CD4-positive, alpha-beta T cell (primary cell): ENCODE data around the gene FUBP3. TPM values are rescaled to one million over a fixed set of nuclear protein-coding genes. Genes with fewer than 3 reads are reported as not detected.
"Not testable (repeated sequence)": the region's sequence is repeated elsewhere in the genome, so short reads cannot be mapped to it uniquely, and the experiment has no call there.

Experiments used
- ATAC-seq: fragments of 200-7000 bp; cut with Tn5 transposase; one replicate; pipeline ENCODE4 v1.10.0; 2022; ENCODE audit warnings: mild to moderate bottlenecking; ENCODE audit not compliant: poor library complexity
- CTCF ChIA-PET: fragments of 350-600 bp; sonication (Branson Sonifier 250); formaldehyde crosslinking; loops from one replicate; lab custom pipeline; 2021; ENCODE audit warnings: antibody characterized with exemption, inconsistent platforms; lab: Charles Lee
- POLR2A ChIA-PET: fragments of 350-600 bp; sonication (Branson Sonifier 250); formaldehyde crosslinking; loops from one replicate; lab custom pipeline; 2021; ENCODE audit warnings: antibody characterized with exemption, inconsistent platforms; lab: Charles Lee
- DNase-seq, 14 experiments: peaks; one replicate each; pipeline ENCODE4 v3.0.0-alpha.2; 2013 to 2020; ENCODE audit warnings: mixed read lengths in 2 of 14
- H3K27ac ChIP-seq, 2 donors: one replicate each; pipeline versions ENCODE4 v1.5.1 to v1.7.0; 2013; ENCODE audit warnings: low read length in 2 of 2, low read depth in 1 of 2, mild to moderate bottlenecking in 1 of 2
- H3K27me3 ChIP-seq, 2 experiments: 1 replicate in 1 of 2; 2 replicates in 1 of 2; pipeline versions ENCODE4 v1.6.1 to v1.7.0; 2013; ENCODE audit warnings: low read length in 2 of 2, control low read depth in 1 of 2, mild to moderate bottlenecking in 1 of 2, moderate library complexity in 1 of 2; ENCODE audit not compliant: insufficient read depth in 2 of 2, control insufficient read depth in 1 of 2
- H3K36me3 ChIP-seq: one replicate; pipeline ENCODE4 v1.6.1; 2013; ENCODE audit warnings: low read length, control low read depth; ENCODE audit not compliant: insufficient read depth
- H3K4me1 ChIP-seq: one replicate; pipeline ENCODE4 v1.6.1; 2013; ENCODE audit warnings: low read length, control low read depth; ENCODE audit not compliant: insufficient read depth
- H3K4me3 ChIP-seq: one replicate; pipeline ENCODE4 v1.5.1; 2013; ENCODE audit warnings: mild to moderate bottlenecking, low read length, moderate library complexity
- H3K9me3 ChIP-seq, 2 experiments: 1 replicate in 1 of 2; 2 replicates in 1 of 2; pipeline versions ENCODE4 v1.6.1 to v1.7.0; 2013; ENCODE audit warnings: low read length in 2 of 2, mild to moderate bottlenecking in 2 of 2, control low read depth in 1 of 2, moderate library complexity in 1 of 2; ENCODE audit not compliant: control insufficient read depth in 1 of 2, insufficient read depth in 1 of 2
- H3K27ac Mint-ChIP-seq: one replicate; pipeline ENCODE4 v1.8.0; 2020; ENCODE audit warnings: mixed read lengths
- H3K27me3 Mint-ChIP-seq: one replicate; pipeline ENCODE4 v1.8.0; 2021; ENCODE audit warnings: mixed read lengths
- H3K36me3 Mint-ChIP-seq: one replicate; pipeline ENCODE4 v1.8.0; 2021; ENCODE audit warnings: low read depth, mixed read lengths
- H3K4me1 Mint-ChIP-seq: one replicate; pipeline ENCODE4 v1.8.0; 2021; ENCODE audit warnings: low read depth, mixed read lengths
- H3K4me3 Mint-ChIP-seq: one replicate; pipeline ENCODE4 v1.8.0; 2020; ENCODE audit warnings: mild to moderate bottlenecking, mixed read lengths
- H3K9me3 Mint-ChIP-seq: one replicate; pipeline ENCODE4 v1.8.0; 2020; ENCODE audit warnings: mixed read lengths
- intact Hi-C, 2 experiments: fragments of 100-400 bp; cut with DNase I in 1 of 2; cut with micrococcal nuclease in 1 of 2; formaldehyde crosslinking; loops; one replicate each; pipeline versions ENCODE4 v1.15.1 to v1.9.0; 2023 to 2025; cut with DNase I, micrococcal nuclease
- total RNA-seq, 174 experiments: library from RNA in 2 of 174; stranded (reverse) in 2 of 174; gene quantifications; one replicate each; pipeline ENCODE4 v1.2.3 and lab custom pipeline; 2021 to 2026
- TF ChIP-seq, protein P1 (sequence below): fragments of 200-600 bp; IDR thresholded peaks from one replicate; pipeline ENCODE4 v1.8.0; 2022; ENCODE audit warnings: antibody characterized with exemption, mild to moderate bottlenecking

Gene FUBP3
- total RNA-seq, 2 experiments from 2014 or later, result 21.2 to 30.2 TPM

DNA sequence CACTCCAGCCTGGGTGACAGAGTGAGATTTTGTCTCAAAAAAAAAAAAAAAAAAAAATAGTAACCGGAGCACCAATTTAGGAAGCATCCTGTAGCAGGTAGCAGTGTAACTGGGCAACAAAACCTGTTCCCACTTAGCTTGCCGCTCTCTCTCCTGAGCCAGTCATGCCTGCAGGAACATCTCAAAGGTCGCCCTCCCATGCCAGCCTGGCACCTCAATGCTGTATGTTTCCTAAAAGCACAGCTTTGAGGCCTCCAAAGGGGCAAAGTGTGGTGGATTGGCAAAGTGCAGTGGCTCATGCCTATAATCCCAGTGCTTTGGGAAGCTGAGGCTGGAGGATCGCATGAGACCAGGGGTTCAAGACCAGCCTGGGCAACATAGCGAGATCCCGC, 22.3 kb upstream of the FUBP3 start:
- TF ChIP-seq, protein P1, sequence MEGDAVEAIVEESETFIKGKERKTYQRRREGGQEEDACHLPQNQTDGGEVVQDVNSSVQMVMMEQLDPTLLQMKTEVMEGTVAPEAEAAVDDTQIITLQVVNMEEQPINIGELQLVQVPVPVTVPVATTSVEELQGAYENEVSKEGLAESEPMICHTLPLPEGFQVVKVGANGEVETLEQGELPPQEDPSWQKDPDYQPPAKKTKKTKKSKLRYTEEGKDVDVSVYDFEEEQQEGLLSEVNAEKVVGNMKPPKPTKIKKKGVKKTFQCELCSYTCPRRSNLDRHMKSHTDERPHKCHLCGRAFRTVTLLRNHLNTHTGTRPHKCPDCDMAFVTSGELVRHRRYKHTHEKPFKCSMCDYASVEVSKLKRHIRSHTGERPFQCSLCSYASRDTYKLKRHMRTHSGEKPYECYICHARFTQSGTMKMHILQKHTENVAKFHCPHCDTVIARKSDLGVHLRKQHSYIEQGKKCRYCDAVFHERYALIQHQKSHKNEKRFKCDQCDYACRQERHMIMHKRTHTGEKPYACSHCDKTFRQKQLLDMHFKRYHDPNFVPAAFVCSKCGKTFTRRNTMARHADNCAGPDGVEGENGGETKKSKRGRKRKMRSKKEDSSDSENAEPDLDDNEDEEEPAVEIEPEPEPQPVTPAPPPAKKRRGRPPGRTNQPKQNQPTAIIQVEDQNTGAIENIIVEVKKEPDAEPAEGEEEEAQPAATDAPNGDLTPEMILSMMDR, result no peak
- H3K4me3 Mint-ChIP-seq, result no peak overlapping the region
- no peak for ATAC-seq
- ChIA-PET CTCF (no interaction called here), POLR2A (no interaction called here)
- no peak for DNase-seq
- Histone ChIP-seq H3K27ac (no peak overlapping the region), H3K4me3 (no peak overlapping the region), H3K27me3 (peaks cover 2 to 5% of the 10 kb centered on the region in 2 experiments), H3K4me1 (no peaks in the 10 kb centered on the region), H3K9me3 (peaks cover 0 to 8% of the 10 kb centered on the region in 2 experiments), H3K36me3 (no peaks in the 10 kb centered on the region)
- H3K27ac Mint-ChIP-seq, result no peak overlapping the region
- intact Hi-C loops, result no loop called here
- H3K36me3 Mint-ChIP-seq, result no peaks in the 10 kb centered on the region
- peaks cover 2% of the 10 kb centered on the region for H3K27me3 Mint-ChIP-seq
- no peaks in the 10 kb centered on the region for H3K4me1 Mint-ChIP-seq
- H3K9me3 Mint-ChIP-seq, result no peaks in the 10 kb centered on the region

DNA sequence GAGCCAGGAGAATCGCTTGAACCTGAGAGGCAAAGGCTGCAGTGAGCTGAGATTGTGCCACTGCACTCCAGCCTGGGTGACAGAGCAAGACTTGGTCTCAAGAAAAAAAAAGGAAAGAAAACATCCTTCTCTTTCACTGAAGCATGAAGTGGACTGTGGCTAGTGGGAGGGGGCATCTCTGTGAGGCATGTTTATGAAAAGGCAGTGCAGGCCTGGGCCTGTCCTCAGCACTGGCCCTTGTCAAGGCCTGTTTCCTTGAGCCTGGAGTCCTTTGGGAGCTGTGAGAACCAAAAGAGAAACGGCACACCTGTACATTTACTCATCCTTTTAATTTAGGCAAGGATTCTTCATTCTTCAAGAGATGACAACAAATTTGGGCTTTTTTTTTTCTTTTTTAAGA, 18.3 kb upstream of the FUBP3 start:
- no peak overlapping the region for H3K4me3 ChIP-seq
- peaks cover 0 to 3% of the 10 kb centered on the region in 2 experiments for H3K9me3 ChIP-seq
- no peak overlapping the region for H3K27ac ChIP-seq
- ATAC-seq, result no peak
- H3K4me1 ChIP-seq, result no peaks in the 10 kb centered on the region
- Mint-ChIP-seq H3K27ac (no peak overlapping the region), H3K36me3 (no peaks in the 10 kb centered on the region), H3K27me3 (peaks cover 19% of the 10 kb centered on the region), H3K4me1 (no peaks in the 10 kb centered on the region), H3K9me3 (no peaks in the 10 kb centered on the region), H3K4me3 (no peak overlapping the region)
- DNase-seq, result no peak
- intact Hi-C loops, result no loop called here
- TF ChIP-seq, protein P1, result no peak
- H3K36me3 ChIP-seq, result no peaks in the 10 kb centered on the region
- POLR2A ChIA-PET, result no interaction called here
- peaks cover 0 to 9% of the 10 kb centered on the region in 2 experiments for H3K27me3 ChIP-seq
- CTCF ChIA-PET, result no interaction called here

DNA sequence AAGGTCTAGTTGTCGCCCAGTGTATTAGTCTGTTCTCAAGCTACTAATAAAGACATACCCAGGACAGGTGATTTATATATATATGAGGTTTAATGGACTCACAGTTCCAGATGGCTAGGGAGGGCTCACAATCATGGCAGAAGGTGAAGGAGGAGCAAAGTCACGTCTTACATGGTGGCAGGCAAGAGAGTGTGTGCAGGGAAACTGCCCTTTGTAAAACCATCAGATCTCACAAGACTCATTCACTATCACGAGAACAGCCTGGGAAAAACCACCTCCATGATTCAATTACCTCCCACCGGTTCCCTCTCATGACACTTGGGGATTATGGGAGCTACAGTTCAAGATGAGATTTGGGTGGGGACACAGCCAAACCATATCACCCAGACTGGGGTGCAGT, 16.9 kb upstream of the FUBP3 start:
- H3K9me3 Mint-ChIP-seq, intact Hi-C loops, H3K4me3 ChIP-seq, POLR2A ChIA-PET, H3K4me3 Mint-ChIP-seq, ATAC-seq, CTCF ChIA-PET, H3K4me1 Mint-ChIP-seq, H3K36me3 ChIP-seq, DNase-seq, H3K27ac Mint-ChIP-seq, H3K27ac ChIP-seq, H3K4me1 ChIP-seq, H3K27me3 ChIP-seq, H3K9me3 ChIP-seq, H3K36me3 Mint-ChIP-seq: not testable (repeated sequence)
- H3K27me3 Mint-ChIP-seq, result peaks cover 24% of the 10 kb centered on the region

DNA sequence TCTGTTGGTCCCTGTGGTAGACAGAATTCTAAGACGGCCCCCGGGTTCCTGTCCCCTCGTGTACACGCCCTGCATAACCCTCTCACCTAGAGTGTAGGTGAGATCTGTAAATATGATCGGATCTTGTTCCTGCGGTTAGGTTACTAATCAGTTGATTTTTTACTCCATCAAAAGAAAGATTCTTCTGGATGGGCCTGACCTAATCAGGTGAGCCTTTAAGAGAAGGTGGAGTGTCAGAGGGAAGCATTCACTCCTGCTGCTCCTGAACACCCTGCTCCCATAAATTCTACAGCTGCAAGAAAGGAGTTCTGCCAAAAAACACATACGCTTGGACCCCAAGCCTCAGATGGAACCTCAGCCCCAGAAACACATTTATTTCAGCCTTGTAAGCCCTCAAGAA, 15.6 kb upstream of the FUBP3 start:
- Histone ChIP-seq H3K9me3 (peaks cover 0 to 3% of the 10 kb centered on the region in 2 experiments), H3K4me3 (no peak overlapping the region), H3K4me1 (no peaks in the 10 kb centered on the region), H3K27me3 (peaks cover 0 to 9% of the 10 kb centered on the region in 2 experiments), H3K36me3 (no peaks in the 10 kb centered on the region), H3K27ac (no peak overlapping the region)
- Mint-ChIP-seq H3K27ac (no peak overlapping the region), H3K27me3 (peaks cover 34% of the 10 kb centered on the region), H3K4me1 (no peaks in the 10 kb centered on the region), H3K36me3 (no peaks in the 10 kb centered on the region), H3K4me3 (no peak overlapping the region), H3K9me3 (no peaks in the 10 kb centered on the region)
- TF ChIP-seq, protein P1, result no peak
- DNase-seq (no peak), ATAC-seq (no peak)
- CTCF ChIA-PET, result no interaction called here
- intact Hi-C loops, result no loop called here
- POLR2A ChIA-PET, result no interaction called here
